Ovary (tissue), 9 donors: ENCODE data around the gene SPANXA2. TPM values are rescaled to one million over a fixed set of nuclear protein-coding genes. Genes with fewer than 3 reads are reported as not detected.

ENCODE experiments used
- DNase-seq, 5 donors: peaks; one replicate each; pipeline ENCODE4 v3.0.0-alpha.2; 2019 to 2020
- H3K27ac ChIP-seq, 2 donors: fragments of 200-600 bp; one replicate each; pipeline versions ENCODE4 v1.5.1 to v1.8.0; 2019 to 2022
- H3K27me3 ChIP-seq: fragments of 200-600 bp; one replicate; pipeline ENCODE4 v1.8.0; 2022
- H3K36me3 ChIP-seq: fragments of 200-600 bp; sonication (generic); one replicate; pipeline ENCODE4 v1.5.1; 2019
- H3K4me1 ChIP-seq: one replicate; pipeline ENCODE4 v1.8.1; 2013; ENCODE audit warnings: mild to moderate bottlenecking, moderate library complexity; ENCODE audit not compliant: insufficient read depth
- H3K4me3 ChIP-seq: fragments of 200-600 bp; sonication (generic); one replicate; pipeline ENCODE4 v1.5.1; 2017
- H3K9me3 ChIP-seq, 2 donors: fragments of 200-600 bp in 1 of 2; sonication (generic) in 1 of 2; one replicate each; pipeline versions ENCODE4 v1.5.1 to v1.8.1; 2013 to 2019; ENCODE audit warnings: mild to moderate bottlenecking in 1 of 2, moderate library complexity in 1 of 2
- EP300 ChIP-seq: sonication (generic); formaldehyde crosslinking; IDR thresholded peaks from one replicate; pipeline ENCODE4 v1.6.1; 2017; ENCODE audit warnings: antibody characterized with exemption
- POLR2A ChIP-seq: fragments of 450-650 bp; IDR thresholded peaks from one replicate; pipeline ENCODE4 v1.6.1; 2017; ENCODE audit warnings: antibody characterized with exemption, mild to moderate bottlenecking, moderate library complexity
- WGBS, 3 donors: extraction: QIAGEN DNeasy Blood & Tissue Kit in 1 of 3; methylation state at CpG; one replicate each; pipeline versions ENCODE4 v1.1.5 to v1.1.7; 2013 to 2017; 5-methylcytosine and 5-hydroxymethylcytosine counted together
- intact Hi-C, 4 donors: fragments of 100-400 bp; cut with DNase I; formaldehyde crosslinking; loops; one replicate each; pipeline versions ENCODE4 v1.11.0 to v1.15.1; 2022 to 2023
- polyA plus RNA-seq, 2 donors: library from polyadenylated mRNA; stranded (reverse); fragments of 200-250 nt in 1 of 2; fragments of 350-450 nt in 1 of 2; fragmentation: Illumina TruSeq in 1 of 2; extraction: RNeasy Lipid Tissue Mini Kit (QIAGEN cat#74804) in 1 of 2; gene quantifications; one replicate each; pipeline ENCODE4 v1.2.3, GENCODE V29; 2013 to 2014
- total RNA-seq, 7 donors: library from RNA; depleted of rRNA in 2 of 7; stranded (reverse); fragments of >200 nt in 2 of 7; fragmentation: NEBNext Ultra II Directional in 3 of 7; extraction: Animal tissue kit (Norgen Biotek cat#: 25700) in 3 of 7; gene quantifications; one replicate each; pipeline versions ENCODE4 v1.1.0 to v1.2.4, GENCODE V29; 2016 to 2023
- TF ChIP-seq, protein P1 (sequence below), 3 donors: fragments of 450-650 bp in 2 of 3; fragments of 200-600 bp in 1 of 3; IDR thresholded peaks; one replicate each; pipeline versions ENCODE4 v1.5.1 to v1.8.0; 2016 to 2022; ENCODE audit warnings: antibody characterized with exemption in 3 of 3, mild to moderate bottlenecking in 1 of 3
- donor health status: DM: no; HTN: no; CAD: no; lungs with moderate emphysema.
- donor health status: DM: no; HTN: no; CAD: no.
- donor health status: Bipolar disorder and iron deficiency.
- donor health status: DM: yes; HTN: yes; CAD: no.
- donor health status: DM: no; HTN: no; CAD: no.
- donor health status: DM: yes; HTN: yes; CAD: no.

Gene SPANXA2
- total and polyA plus RNA-seq, 9 donors, result not detected

DNA sequence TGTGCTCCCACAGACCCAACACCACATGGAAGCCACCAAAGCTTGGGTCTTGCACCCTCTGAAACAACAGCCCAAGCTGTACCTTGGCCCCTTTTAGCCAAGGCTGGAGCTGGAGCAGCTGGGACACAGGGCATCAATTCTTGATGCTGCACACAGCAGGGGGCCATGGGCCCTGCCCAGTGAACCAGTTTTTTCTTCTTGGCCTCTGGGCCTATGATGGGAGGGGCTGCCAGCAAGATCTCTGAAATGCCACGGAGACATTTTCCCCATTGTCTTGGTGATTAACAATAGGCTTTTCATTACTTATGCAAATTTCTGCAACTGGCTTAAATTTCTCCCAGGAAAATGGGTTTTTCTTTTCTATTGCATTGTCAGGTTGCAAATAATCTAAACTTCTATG is 49.0 kb downstream of the SPANXA2 start:
- whole genome bisulfite sequencing, 3 donors, result 0 to 50% (median 44%) methylated on average over 1 of the region's 1 CpG
- Histone ChIP-seq H3K4me1 (no peaks in the 10 kb centered on the region), H3K36me3 (no peaks in the 10 kb centered on the region), H3K4me3 (no peak overlapping the region), H3K27me3 (no peaks in the 10 kb centered on the region), H3K9me3 (no peaks in the 10 kb centered on the region), H3K27ac (no peak overlapping the region)
- no peak for TF ChIP-seq EP300
- TF ChIP-seq, protein P1, sequence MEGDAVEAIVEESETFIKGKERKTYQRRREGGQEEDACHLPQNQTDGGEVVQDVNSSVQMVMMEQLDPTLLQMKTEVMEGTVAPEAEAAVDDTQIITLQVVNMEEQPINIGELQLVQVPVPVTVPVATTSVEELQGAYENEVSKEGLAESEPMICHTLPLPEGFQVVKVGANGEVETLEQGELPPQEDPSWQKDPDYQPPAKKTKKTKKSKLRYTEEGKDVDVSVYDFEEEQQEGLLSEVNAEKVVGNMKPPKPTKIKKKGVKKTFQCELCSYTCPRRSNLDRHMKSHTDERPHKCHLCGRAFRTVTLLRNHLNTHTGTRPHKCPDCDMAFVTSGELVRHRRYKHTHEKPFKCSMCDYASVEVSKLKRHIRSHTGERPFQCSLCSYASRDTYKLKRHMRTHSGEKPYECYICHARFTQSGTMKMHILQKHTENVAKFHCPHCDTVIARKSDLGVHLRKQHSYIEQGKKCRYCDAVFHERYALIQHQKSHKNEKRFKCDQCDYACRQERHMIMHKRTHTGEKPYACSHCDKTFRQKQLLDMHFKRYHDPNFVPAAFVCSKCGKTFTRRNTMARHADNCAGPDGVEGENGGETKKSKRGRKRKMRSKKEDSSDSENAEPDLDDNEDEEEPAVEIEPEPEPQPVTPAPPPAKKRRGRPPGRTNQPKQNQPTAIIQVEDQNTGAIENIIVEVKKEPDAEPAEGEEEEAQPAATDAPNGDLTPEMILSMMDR (IDR thresholded peaks at IDR 0.05), result no peak
- no peak for TF ChIP-seq POLR2A
- intact Hi-C loops, result no loop called here
- no peak for DNase-seq

Other genes starting within 250 kb of the SPANXA2 start
- not detected for gene SPANXA1, start 5.0 kb upstream of the SPANXA2 start, total RNA-seq
- gene SPANXA1, start 5.0 kb upstream of the SPANXA2 start, polyA plus RNA-seq, result not detected
- not detected for gene SPANXD, start 109.0 kb downstream of the SPANXA2 start, total RNA-seq
- not detected for gene SPANXD, start 109.0 kb downstream of the SPANXA2 start, polyA plus RNA-seq
- gene MAGEC3, start 248.6 kb downstream of the SPANXA2 start, total RNA-seq, result under 1 TPM in 1 of 7 donors, not detected in 6; 0.69 TPM
- under 1 TPM in 1 of 2 donors, not detected in 1; 0.32 TPM for gene MAGEC3, start 248.6 kb downstream of the SPANXA2 start, polyA plus RNA-seq